ENCODE data around the gene KAT8. TPM values are rescaled to one million over a fixed set of nuclear protein-coding genes. Genes with fewer than 3 reads are reported as not detected.

KAT8 gene
- total RNA-seq, 3 donors from 2014 or later = 61.1 to 83.1 (median 69.6) TPM

DNA sequence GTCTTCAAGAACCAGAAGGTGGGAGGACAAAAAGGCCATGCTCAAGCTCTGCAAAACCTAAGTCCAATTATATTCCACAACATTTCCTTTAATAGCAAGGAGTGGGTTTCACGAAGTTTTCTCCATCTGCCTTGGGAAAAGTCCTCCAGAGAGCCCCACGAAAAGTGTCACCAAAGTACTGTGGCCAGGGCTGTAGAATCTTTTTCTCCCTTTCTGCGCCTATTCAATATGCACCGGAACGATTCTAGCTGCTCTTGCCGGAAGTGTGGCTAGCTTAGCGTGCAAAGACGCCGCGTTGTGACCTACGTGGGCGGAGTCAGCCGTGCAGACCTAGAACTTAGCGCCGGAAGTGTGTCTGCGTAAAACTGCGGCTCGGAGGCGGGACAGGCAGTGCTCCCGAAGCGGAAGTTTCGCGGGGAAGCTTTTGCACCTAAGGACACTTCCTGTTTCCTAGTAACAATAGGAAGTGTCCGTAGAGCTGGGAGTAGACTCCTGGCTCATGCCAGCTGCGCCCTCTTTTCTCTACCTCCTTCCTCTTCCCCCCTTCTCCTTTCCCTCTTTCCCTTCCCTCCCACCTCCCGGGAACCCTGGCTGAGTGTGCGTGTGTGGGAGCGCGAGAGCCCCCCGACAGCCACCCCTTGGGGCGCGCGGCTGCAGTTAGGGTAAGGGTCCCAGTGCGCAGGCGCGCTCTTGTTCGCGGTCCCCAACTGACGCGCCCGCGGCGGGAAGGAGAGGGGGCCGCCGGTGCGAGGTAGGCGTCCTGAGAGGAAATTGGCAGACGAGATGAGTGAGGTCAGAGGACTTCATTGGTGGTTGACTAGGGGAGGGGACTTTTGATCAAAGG, 43.3 kb upstream of the KAT8 start, which contains the start of the genes ZNF646 and ZNF668:
Gene ZNF646, plus strand, starts transcription at position 453 of the 844 bp plus-strand sequence. CDS start 1,903 bp downstream, outside the sequence.
Gene ZNF668, minus strand, starts transcription at position 271 of the 844 bp plus-strand sequence. CDS start 9,781 bp downstream, outside the sequence.
- no peaks in the 10 kb centered on the region for H3K9me3 ChIP-seq
- intact Hi-C loops (cut with DNase I, micrococcal nuclease) = loop anchor here (2.0 to 10.0 kb wide), 2 partner anchors 41 to 89 kb away; partner anchors contain the start of genes HSD3B7 (in 1 of the 2) and STX4 (in 1 of the 2)
- H3K4me3 ChIP-seq = peak within 1 kb of the TSS; percentile 86
- peaks cover 17% of the 10 kb centered on the region for H3K4me1 ChIP-seq (ENCODE audit: low read depth)
- DNase-seq (peak; percentile 97 to 99 (median 99)), ATAC-seq (peak; percentile 91)
- TF ChIP-seq, protein P1, sequence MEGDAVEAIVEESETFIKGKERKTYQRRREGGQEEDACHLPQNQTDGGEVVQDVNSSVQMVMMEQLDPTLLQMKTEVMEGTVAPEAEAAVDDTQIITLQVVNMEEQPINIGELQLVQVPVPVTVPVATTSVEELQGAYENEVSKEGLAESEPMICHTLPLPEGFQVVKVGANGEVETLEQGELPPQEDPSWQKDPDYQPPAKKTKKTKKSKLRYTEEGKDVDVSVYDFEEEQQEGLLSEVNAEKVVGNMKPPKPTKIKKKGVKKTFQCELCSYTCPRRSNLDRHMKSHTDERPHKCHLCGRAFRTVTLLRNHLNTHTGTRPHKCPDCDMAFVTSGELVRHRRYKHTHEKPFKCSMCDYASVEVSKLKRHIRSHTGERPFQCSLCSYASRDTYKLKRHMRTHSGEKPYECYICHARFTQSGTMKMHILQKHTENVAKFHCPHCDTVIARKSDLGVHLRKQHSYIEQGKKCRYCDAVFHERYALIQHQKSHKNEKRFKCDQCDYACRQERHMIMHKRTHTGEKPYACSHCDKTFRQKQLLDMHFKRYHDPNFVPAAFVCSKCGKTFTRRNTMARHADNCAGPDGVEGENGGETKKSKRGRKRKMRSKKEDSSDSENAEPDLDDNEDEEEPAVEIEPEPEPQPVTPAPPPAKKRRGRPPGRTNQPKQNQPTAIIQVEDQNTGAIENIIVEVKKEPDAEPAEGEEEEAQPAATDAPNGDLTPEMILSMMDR (IDR thresholded peaks at IDR 0.05) = no peak
- H3K36me3 ChIP-seq (ENCODE audit: low read depth) = no peaks in the 10 kb centered on the region

DNA sequence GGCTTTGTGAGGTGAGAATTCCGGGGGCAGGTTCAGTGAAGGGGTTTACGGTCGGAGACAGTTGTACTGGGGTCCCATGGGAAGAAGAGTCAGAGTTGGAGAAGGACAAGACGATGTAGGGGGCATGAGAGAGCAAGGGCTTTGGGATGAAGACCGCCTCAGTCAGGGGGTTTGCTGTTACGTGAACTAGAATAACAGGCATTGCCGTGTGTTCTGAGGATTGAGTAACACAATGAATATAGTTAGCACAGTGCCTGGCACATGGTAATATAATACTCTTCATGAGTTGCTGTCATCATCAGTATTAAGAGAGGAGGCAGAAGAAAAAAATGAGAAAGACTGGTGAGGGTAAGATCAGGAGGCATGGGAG, 42.7 kb upstream of the KAT8 start:
- DNase-seq = no peak
- Histone ChIP-seq H3K4me1 (ENCODE audit: low read depth) (peaks cover 17% of the 10 kb centered on the region), H3K36me3 (ENCODE audit: low read depth) (no peaks in the 10 kb centered on the region), H3K4me3 (peak overlapping the region; percentile 86), H3K9me3 (no peaks in the 10 kb centered on the region)
- ATAC-seq = no peak
- intact Hi-C loops (cut with DNase I, micrococcal nuclease) = loop anchor here in 1 of 2 donors (10.0 kb wide), 1 partner anchor 90 kb away; the partner anchor contains the start of gene HSD3B7
- TF ChIP-seq, protein P1 (IDR thresholded peaks at IDR 0.05) = no peak

DNA sequence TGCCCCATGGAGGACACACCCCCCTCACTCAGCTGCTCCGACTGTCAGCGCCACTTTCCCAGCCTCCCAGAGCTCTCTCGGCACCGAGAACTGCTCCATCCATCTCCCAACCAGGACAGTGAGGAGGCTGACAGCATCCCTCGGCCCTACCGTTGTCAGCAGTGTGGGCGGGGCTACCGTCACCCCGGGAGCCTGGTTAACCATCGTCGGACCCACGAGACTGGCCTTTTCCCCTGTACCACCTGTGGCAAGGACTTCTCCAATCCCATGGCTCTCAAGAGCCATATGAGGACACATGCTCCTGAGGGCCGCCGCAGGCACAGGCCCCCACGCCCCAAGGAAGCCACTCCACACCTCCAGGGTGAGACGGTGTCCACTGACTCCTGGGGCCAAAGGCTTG, 41.1 kb upstream of the KAT8 start:
- peaks cover 3% of the 10 kb centered on the region for H3K36me3 ChIP-seq (ENCODE audit: low read depth)
- ATAC-seq = no peak
- intact Hi-C loops (cut with DNase I, micrococcal nuclease) = loop anchor here in 1 of 2 donors (10.0 kb wide), 1 partner anchor 92 kb away; the partner anchor contains the start of gene HSD3B7

DNA sequence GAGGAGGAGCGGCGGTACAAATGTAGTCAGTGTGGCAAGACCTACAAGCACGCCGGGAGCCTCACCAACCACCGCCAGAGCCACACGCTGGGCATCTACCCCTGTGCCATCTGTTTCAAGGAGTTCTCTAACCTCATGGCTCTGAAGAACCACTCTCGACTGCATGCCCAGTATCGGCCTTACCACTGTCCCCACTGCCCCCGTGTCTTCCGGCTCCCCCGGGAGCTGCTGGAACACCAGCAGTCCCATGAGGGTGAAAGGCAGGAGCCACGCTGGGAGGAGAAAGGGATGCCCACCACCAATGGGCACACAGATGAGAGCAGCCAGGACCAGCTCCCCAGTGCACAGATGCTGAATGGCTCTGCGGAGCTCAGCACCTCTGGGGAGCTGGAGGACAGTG, 40.4 kb upstream of the KAT8 start:
- Histone ChIP-seq H3K9me3 (no peaks in the 10 kb centered on the region), H3K4me3 (no peak overlapping the region), H3K4me1 (ENCODE audit: low read depth) (peaks cover 15% of the 10 kb centered on the region), H3K36me3 (ENCODE audit: low read depth) (peaks cover 3% of the 10 kb centered on the region)
- intact Hi-C loops (cut with DNase I, micrococcal nuclease) = loop anchor here in 1 of 2 donors (10.0 kb wide), 1 partner anchor 92 kb away; the partner anchor contains the start of gene HSD3B7
- DNase-seq (no peak), ATAC-seq (no peak)
- TF ChIP-seq, protein P1 (IDR thresholded peaks at IDR 0.05) = no peak

More for the DNA sequence above, 41.1 kb upstream of the KAT8 start:
- no peaks in the 10 kb centered on the region for H3K9me3 ChIP-seq
- TF ChIP-seq, protein P1 (IDR thresholded peaks at IDR 0.05) = no peak
- H3K4me3 ChIP-seq = no peak overlapping the region
- DNase-seq = no peak
- H3K4me1 ChIP-seq (ENCODE audit: low read depth) = peaks cover 17% of the 10 kb centered on the region

DNA sequence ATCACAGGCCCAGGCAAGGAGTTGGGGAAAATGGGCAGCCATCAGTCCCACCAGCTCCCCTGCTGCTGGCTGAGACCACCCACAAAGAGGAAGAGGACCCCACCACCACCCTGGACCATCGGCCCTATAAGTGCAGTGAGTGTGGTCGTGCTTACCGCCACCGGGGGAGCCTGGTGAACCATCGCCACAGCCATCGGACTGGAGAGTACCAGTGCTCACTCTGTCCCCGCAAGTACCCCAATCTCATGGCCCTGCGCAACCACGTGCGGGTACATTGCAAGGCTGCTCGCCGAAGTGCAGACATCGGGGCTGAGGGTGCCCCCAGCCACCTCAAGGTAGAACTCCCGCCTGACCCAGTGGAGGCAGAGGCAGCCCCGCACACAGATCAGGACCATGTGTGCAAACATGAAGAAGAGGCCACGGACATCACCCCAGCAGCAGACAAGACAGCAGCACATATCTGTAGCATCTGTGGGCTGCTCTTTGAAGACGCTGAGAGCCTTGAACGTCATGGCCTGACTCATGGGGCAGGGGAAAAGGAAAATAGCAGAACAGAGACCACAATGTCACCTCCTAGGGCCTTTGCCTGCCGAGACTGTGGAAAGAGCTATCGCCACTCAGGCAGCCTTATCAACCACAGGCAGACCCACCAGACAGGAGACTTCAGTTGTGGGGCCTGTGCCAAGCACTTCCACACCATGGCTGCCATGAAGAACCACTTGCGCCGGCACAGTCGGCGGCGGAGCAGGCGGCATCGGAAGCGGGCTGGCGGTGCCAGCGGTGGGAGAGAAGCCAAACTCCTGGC, 39.7 kb upstream of the KAT8 start:
- TF ChIP-seq, protein P1 (IDR thresholded peaks at IDR 0.05) = no peak
- DNase-seq = no peak
- peaks cover 8% of the 10 kb centered on the region for H3K4me1 ChIP-seq (ENCODE audit: low read depth)
- peaks cover 3% of the 10 kb centered on the region for H3K36me3 ChIP-seq (ENCODE audit: low read depth)
- H3K9me3 ChIP-seq = no peaks in the 10 kb centered on the region
- intact Hi-C loops (cut with DNase I, micrococcal nuclease) = loop anchor here in 1 of 2 donors (10.0 kb wide), 1 partner anchor 93 kb away; the partner anchor contains the start of gene HSD3B7
- no peak overlapping the region for H3K4me3 ChIP-seq
- ATAC-seq = no peak
